RWPE2 (cell line): Measurements from ENCODE around the gene RGS1.

ENCODE experiments used
- ATAC-seq: fragments of 200-7000 bp; cut with Tn5 transposase; 3 replicates; pipeline ENCODE4 v1.9.1; 2021; ENCODE audit warnings: low read depth
- DNase-seq: peaks from one replicate; pipeline ENCODE4 v3.0.0-alpha.2; 2020; ENCODE audit warnings: low spot score
- H3K27ac ChIP-seq: fragments of 450-650 bp; 2 replicates; pipeline ENCODE4 v1.5.1; 2017; ENCODE audit warnings: mild to moderate bottlenecking; ENCODE audit not compliant: poor library complexity, severe bottlenecking
- H3K27me3 ChIP-seq: fragments of 250-450 bp; sonication (Bioruptor Pico); 2 replicates; pipeline ENCODE4 v1.5.1; 2021; ENCODE audit warnings: mild to moderate bottlenecking, moderate library complexity; ENCODE audit not compliant: insufficient read depth, poor library complexity, severe bottlenecking
- H3K36me3 ChIP-seq: fragments of 250-450 bp; sonication (Bioruptor Pico); 2 replicates; pipeline ENCODE4 v1.5.1; 2020; ENCODE audit warnings: low read depth, mild to moderate bottlenecking, moderate library complexity
- H3K4me1 ChIP-seq: fragments of 250-450 bp; sonication (Bioruptor Pico); 2 replicates; pipeline ENCODE4 v1.5.1; 2021; ENCODE audit warnings: mild to moderate bottlenecking, moderate library complexity; ENCODE audit not compliant: insufficient read depth, poor library complexity, severe bottlenecking
- H3K4me3 ChIP-seq: fragments of 250-450 bp; sonication (Bioruptor Pico); 2 replicates; pipeline ENCODE4 v1.5.1; 2021; ENCODE audit warnings: mild to moderate bottlenecking, moderate library complexity; ENCODE audit not compliant: severe bottlenecking
- H3K9me3 ChIP-seq: fragments of 250-450 bp; sonication (Bioruptor Pico); 2 replicates; pipeline ENCODE4 v1.5.1; 2021; ENCODE audit warnings: mild to moderate bottlenecking, moderate library complexity; ENCODE audit not compliant: severe bottlenecking
- CTCF ChIP-seq: fragments of 450-650 bp; IDR thresholded peaks from one replicate; pipeline ENCODE4 v1.5.1; 2017; ENCODE audit warnings: mild to moderate bottlenecking, moderate library complexity; ENCODE audit not compliant: poor library complexity, severe bottlenecking

Gene RGS1

GRCh38 chr1:192609110-192610079 is 33.8 kb downstream of the RGS1 start:
- H3K27ac ChIP-seq = no peak overlapping the region
- H3K27me3 ChIP-seq = no peaks in the 10 kb centered on the region
- no peak for DNase-seq
- H3K36me3 ChIP-seq = no peaks in the 10 kb centered on the region
- no peaks in the 10 kb centered on the region for H3K4me1 ChIP-seq
- 0 out of 3 replicates have a peak, but pooled peaks have one; percentile 14 for ATAC-seq
- no peaks in the 10 kb centered on the region for H3K9me3 ChIP-seq
- no peak overlapping the region for H3K4me3 ChIP-seq
- TF ChIP-seq CTCF = no peak

DNA sequence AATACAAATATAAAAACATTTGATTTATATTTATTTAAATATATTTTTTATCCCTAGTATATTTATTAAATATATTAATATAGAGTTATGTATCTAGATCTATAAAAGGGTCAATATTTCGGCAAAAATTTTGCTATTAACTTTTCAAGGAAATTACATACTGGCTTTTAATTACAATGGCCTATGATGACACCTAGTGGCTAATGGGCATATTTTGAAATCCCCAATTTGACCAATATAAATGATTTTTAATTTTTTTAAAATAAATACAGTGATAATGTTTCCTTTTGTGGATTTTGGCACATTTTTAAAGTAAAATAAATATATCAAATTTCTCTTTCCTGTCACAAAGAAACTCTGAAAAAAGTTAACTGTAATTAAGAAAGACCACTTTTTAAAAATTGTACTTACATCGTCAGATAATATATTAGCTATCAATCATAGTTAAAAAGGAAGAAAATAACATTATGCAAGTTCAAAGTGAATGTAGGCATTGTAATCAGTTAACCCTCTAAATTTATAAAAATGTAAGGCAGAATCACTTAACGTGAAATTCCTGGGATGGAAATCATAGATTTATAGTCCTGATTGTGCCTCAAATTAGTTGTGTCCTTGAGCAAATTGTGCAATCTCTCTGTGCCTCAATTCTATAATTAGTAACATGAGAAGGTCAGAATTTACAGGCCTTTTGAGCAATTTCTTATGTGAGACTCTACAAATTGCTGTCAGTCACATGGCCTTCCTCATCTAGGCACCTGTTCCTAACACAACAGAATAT is 34.7 kb downstream of the RGS1 start:
- Histone ChIP-seq H3K27me3 (no peaks in the 10 kb centered on the region), H3K9me3 (no peaks in the 10 kb centered on the region), H3K36me3 (no peaks in the 10 kb centered on the region), H3K4me3 (no peak overlapping the region), H3K27ac (no peak overlapping the region), H3K4me1 (no peaks in the 10 kb centered on the region)
- ATAC-seq (no peak), DNase-seq (no peak)
- TF ChIP-seq CTCF = peak; percentile 80

DNA sequence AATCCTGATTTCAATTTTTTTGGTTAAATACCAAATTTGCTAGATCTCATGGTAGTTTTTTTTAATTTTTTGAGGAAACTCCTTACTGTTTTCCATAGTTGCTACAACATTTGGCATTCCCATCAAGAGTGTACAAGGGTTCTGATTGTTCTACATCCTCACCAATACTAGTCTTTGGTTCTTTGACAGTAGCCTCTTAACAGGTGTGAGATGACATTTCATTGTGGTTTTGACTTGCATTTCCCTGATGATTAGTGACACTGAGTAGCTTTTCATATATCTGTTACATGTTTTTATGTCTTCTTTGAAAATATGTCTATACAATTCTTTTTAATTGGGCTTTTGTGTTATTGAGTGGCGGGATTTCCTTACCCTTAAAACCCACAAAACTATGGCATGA is 39.5 kb downstream of the RGS1 start:
- Histone ChIP-seq H3K4me1 (no peaks in the 10 kb centered on the region), H3K27me3 (no peaks in the 10 kb centered on the region), H3K4me3 (no peak overlapping the region), H3K27ac (no peak overlapping the region), H3K36me3 (no peaks in the 10 kb centered on the region), H3K9me3 (no peaks in the 10 kb centered on the region)
- no peak for TF ChIP-seq CTCF
- no peak for DNase-seq
- no peak for ATAC-seq

DNA sequence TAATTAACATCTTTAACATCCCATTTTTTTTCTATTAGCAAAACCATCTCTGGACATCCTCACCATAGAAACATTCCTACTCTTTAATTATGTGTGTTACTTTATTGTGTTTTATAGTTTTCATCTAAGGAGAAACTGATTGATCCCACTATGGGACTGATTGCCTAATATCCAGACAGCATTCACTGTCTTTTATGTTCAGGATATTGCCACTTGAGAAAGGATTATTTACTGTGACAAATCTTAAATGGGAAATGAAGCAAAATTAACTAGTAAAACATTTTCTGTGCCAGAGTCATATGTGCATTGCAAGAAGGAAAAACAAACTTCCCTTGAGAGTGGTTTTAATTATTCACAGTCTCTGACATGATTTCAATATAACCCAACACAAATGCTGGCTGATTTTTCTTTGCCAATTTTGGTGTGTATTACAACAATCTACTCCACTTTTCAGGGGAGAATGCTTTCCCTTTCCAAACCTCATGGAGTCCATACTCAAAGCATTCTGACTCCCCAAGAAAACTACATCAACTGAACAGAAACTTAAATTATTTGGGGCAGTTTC is 44.6 kb downstream of the RGS1 start:
- ATAC-seq (no peak), DNase-seq (no peak)
- H3K4me1 ChIP-seq = no peaks in the 10 kb centered on the region
- H3K36me3 ChIP-seq = no peaks in the 10 kb centered on the region
- H3K4me3 ChIP-seq = no peak overlapping the region
- no peaks in the 10 kb centered on the region for H3K9me3 ChIP-seq
- no peak overlapping the region for H3K27ac ChIP-seq
- no peak for TF ChIP-seq CTCF
- H3K27me3 ChIP-seq = no peaks in the 10 kb centered on the region
